Measurements from ENCODE around the gene PACS1. TPM values are rescaled to one million over a fixed set of nuclear protein-coding genes. Genes with fewer than 3 reads are reported as not detected.

The PACS1 gene
- polyA plus RNA-seq, 3 donors: 8.1 to 36.8 (median 12.4) TPM

DNA sequence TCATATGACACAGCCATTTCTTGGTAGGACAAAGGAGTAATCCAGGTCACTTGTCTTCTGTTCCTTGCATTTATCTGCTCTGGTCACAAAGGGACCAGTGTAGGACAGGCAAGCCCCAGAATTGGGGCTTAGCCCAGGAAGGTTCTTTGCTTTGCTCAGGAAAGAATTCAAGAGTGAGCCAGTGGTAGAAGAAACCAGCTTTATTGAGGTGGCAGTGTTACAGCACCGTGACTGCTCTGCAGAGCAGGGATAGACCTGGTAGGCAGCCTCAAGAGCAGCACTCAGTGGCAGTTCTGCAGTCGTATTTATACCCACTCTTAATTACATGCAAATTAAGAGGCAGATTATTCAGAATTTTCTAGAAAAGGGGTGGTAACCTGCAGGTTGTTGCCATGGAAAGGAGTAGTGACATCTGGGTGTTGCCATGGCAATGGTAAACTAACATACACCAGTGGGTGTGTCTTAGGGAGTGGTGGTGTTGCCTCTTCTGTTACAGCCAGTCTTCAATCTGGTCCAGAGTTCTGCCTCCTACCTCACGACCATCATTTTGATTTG, 113.5 kb downstream of the PACS1 start:
- H3K36me3 Mint-ChIP-seq: peaks cover 3 to 11% of the 10 kb centered on the region in 2 donors
- H3K4me3 ChIP-seq (replicated peaks in 1 of 3; ENCODE audit: low read depth in 2 of 3, low read length in 3 of 3): no peak overlapping the region
- no peaks in the 10 kb centered on the region for H3K9me3 Mint-ChIP-seq
- peak overlapping the region in 3 of 7 donors; percentile 6 to 70 (median 46) for H3K27ac Mint-ChIP-seq
- H4K20me1 ChIP-seq (ENCODE audit: insufficient read depth, low read length): peaks cover 72% of the 10 kb centered on the region
- H2AFZ ChIP-seq (ENCODE audit: insufficient read depth, low read depth, low read length, poor library complexity, severe bottlenecking): no peak overlapping the region
- intact Hi-C loops (cut with micrococcal nuclease): no loop called here
- H3K4me1 Mint-ChIP-seq: no peaks in the 10 kb centered on the region
- peak; percentile 8 to 29 (median 20) for DNase-seq
- H3K27me3 Mint-ChIP-seq (ENCODE audit: low read depth in 3 of 3): peaks cover 0 to 2% (median 1%) of the 10 kb centered on the region in 3 donors
- H3K9me3 ChIP-seq (replicated peaks in 1 of 2; ENCODE audit: control insufficient read depth in 1 of 2, insufficient read depth in 1 of 2, low read length in 2 of 2): no peaks in the 10 kb centered on the region
- H3K79me2 ChIP-seq (ENCODE audit: insufficient read depth, low read length): peaks cover 7% of the 10 kb centered on the region
- no peak overlapping the region for H3K4me2 ChIP-seq (replicated peaks; ENCODE audit: extremely low read depth, low read length, poor library complexity, severe bottlenecking)
- no peaks in the 10 kb centered on the region for H3K36me3 ChIP-seq (replicated peaks in 1 of 2; ENCODE audit: control insufficient read depth in 1 of 2, insufficient read depth in 2 of 2, low read length in 2 of 2)
- H3K9ac ChIP-seq (ENCODE audit: insufficient read depth, low read length, poor library complexity, severe bottlenecking): no peak overlapping the region
- no peaks in the 10 kb centered on the region for H3K4me1 ChIP-seq (ENCODE audit: control insufficient read depth in 1 of 2, insufficient read depth in 2 of 2, low read length in 2 of 2)
- no peak overlapping the region for H3K4me3 Mint-ChIP-seq
- H3K27me3 ChIP-seq (ENCODE audit: control insufficient read depth in 2 of 2, insufficient read depth in 2 of 2, low read length in 2 of 2): no peaks in the 10 kb centered on the region
- no peak for TF ChIP-seq CTCF (IDR thresholded peaks at IDR 0.05)
- H3K27ac ChIP-seq (ENCODE audit: low read depth in 1 of 2, low read length in 2 of 2): no peak overlapping the region
- 100% methylated on average over 1 of the region's 3 CpGs for WGBS (ENCODE audit: insufficient coverage)

DNA sequence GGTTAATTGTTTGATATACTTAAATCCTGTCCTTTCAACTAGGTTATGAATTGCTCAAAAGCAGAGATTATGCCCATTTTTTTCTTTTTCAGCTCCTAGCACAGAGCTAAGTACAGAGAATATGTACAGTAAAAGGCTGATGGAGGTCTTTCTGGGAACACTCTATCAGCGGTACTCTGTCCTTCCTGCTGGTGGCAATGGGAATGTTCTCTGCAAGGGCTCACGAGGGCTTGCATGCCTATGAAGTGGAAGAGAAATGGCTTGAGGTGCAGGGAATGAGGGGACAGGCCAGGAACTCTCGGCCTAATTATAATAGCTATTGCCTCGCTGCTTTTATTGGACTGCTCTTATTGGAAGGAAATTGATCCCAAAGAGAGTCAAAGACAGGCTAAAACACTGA, 114.7 kb downstream of the PACS1 start:
- WGBS (ENCODE audit: insufficient coverage): 100% methylated on average over 3 of the region's 4 CpGs
- Mint-ChIP-seq H3K4me1 (no peaks in the 10 kb centered on the region), H3K27me3 (ENCODE audit: low read depth in 3 of 3) (peaks cover 0 to 2% (median 0%) of the 10 kb centered on the region in 3 donors), H3K9me3 (no peaks in the 10 kb centered on the region), H3K27ac (no peak overlapping the region), H3K36me3 (peaks cover 6 to 13% of the 10 kb centered on the region in 2 donors), H3K4me3 (no peak overlapping the region)
- no peaks in the 10 kb centered on the region for H3K4me1 ChIP-seq (ENCODE audit: control insufficient read depth in 1 of 2, insufficient read depth in 2 of 2, low read length in 2 of 2)
- no peak overlapping the region for H2AFZ ChIP-seq (ENCODE audit: insufficient read depth, low read depth, low read length, poor library complexity, severe bottlenecking)
- intact Hi-C loops (cut with micrococcal nuclease): no loop called here
- no peak overlapping the region for H3K9ac ChIP-seq (ENCODE audit: insufficient read depth, low read length, poor library complexity, severe bottlenecking)
- no peak overlapping the region for H3K4me3 ChIP-seq (replicated peaks in 1 of 3; ENCODE audit: low read depth in 2 of 3, low read length in 3 of 3)
- no peak for DNase-seq
- H3K27ac ChIP-seq (ENCODE audit: low read depth in 1 of 2, low read length in 2 of 2): no peak overlapping the region
- no peak for TF ChIP-seq CTCF (IDR thresholded peaks at IDR 0.05)
- no peaks in the 10 kb centered on the region for H3K36me3 ChIP-seq (replicated peaks in 1 of 2; ENCODE audit: control insufficient read depth in 1 of 2, insufficient read depth in 2 of 2, low read length in 2 of 2)
- peaks cover 7% of the 10 kb centered on the region for H3K79me2 ChIP-seq (ENCODE audit: insufficient read depth, low read length)
- H3K9me3 ChIP-seq (replicated peaks in 1 of 2; ENCODE audit: control insufficient read depth in 1 of 2, insufficient read depth in 1 of 2, low read length in 2 of 2): no peaks in the 10 kb centered on the region
- H3K4me2 ChIP-seq (replicated peaks; ENCODE audit: extremely low read depth, low read length, poor library complexity, severe bottlenecking): no peak overlapping the region
- H3K27me3 ChIP-seq (ENCODE audit: control insufficient read depth in 2 of 2, insufficient read depth in 2 of 2, low read length in 2 of 2): no peaks in the 10 kb centered on the region
- peaks cover 72% of the 10 kb centered on the region for H4K20me1 ChIP-seq (ENCODE audit: insufficient read depth, low read length)
